ENCODE measurements around the gene ASGR2.
"Not testable (repeated sequence)": the region's sequence is repeated elsewhere in the genome, so short reads cannot be mapped to it uniquely, and the experiment has no call there.

Gene ASGR2, protein sequence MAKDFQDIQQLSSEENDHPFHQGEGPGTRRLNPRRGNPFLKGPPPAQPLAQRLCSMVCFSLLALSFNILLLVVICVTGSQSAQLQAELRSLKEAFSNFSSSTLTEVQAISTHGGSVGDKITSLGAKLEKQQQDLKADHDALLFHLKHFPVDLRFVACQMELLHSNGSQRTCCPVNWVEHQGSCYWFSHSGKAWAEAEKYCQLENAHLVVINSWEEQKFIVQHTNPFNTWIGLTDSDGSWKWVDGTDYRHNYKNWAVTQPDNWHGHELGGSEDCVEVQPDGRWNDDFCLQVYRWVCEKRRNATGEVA

DNA sequence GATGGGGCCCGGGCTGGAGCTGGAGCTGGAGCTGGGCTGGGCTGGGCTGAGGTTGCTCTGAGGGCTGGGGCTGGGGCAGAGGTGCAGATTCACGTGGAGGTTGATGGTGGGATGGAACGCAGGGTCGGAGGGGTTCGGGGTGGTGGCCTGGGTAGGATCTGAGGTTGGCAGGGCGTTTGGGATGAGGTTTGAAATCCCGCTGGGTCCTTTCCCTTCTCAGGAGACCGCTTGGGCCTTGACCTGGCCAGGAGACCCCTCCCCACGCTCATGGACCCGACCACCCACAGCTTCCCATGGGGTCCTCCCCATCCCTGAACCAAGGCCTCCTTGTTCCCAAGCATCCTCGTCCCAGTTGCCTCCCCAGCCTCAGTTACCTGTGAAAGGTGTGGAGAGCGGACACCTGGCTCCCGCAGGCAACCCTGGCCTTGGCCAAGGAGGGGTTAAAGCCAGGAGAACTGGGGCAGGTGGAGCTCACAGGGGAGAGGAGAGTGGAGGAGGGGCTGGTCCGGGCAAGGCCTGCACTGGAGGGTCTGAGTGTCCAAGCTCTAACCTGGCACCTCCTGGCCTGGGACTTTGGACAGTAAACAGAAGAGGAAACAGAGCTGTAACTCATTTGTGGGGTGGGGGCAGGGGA lies at the start of gene ASGR2:
Gene ASGR2 (minus strand): TSS at position 582 of the 634 bp plus-strand sequence. CDS start 582 bp downstream, outside the sequence.
- Mint-ChIP-seq H3K4me3 (no peak within 1 kb of the TSS), H3K27ac (no peak within 1 kb of the TSS), H3K36me3 (no peaks in the 10 kb centered on the region), H3K4me1 (peaks cover 9% of the 10 kb centered on the region), H3K9me3 (no peaks in the 10 kb centered on the region), H3K27me3 (peaks cover 17% of the 10 kb centered on the region)
- ATAC-seq (ENCODE audit: low read depth) (no peak), DNase-seq (ENCODE audit: low spot score in 2 of 2) (no peak)

DNA sequence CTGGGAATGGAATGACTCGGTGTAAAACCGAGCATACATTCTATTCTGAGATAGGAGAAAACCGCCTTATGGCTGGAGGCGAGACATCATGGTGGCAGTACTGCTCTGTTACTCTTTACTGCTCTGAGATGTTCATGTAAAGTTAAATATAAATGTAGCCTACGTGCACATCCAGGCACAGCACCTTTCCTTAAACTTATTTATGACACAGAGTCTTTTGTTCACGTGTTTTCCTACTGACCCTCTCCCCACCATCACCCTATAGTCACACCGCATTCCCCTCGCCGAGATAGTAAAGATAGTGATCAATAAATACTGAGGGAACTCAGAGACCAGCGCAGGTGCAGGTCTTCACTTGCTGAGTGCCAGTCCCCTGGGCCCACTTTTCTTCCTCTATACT lies 44.9 kb upstream of the ASGR2 start:
- H3K27me3 Mint-ChIP-seq: peaks cover 24% of the 10 kb centered on the region
- ATAC-seq (ENCODE audit: low read depth); H3K27ac Mint-ChIP-seq; DNase-seq (ENCODE audit: low spot score in 2 of 2); H3K4me1 Mint-ChIP-seq; H3K9me3 Mint-ChIP-seq; H3K36me3 Mint-ChIP-seq; H3K4me3 Mint-ChIP-seq: not testable (repeated sequence)

DNA sequence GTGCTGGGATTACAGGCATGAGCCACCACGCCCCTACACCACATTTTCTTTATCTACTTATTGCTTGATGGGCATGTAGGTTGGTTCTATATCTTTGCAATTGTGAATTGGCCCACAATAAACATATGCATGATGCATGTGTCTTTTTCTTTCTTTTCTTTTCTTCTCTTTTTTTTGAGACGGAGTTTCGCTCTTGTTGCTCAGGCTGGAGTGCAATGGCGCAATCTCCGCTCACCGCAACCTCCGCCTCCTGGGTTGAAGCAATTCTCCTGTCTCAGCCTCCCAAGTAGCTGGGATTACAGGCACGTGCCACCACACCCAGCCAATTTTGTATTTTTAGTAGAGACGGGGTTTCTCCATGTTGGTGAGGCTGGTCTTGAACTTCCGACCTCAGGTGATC lies 43.8 kb upstream of the ASGR2 start:
- not testable (repeated sequence) for ATAC-seq (ENCODE audit: low read depth); H3K4me1 Mint-ChIP-seq; H3K27ac Mint-ChIP-seq; DNase-seq (ENCODE audit: low spot score in 2 of 2); H3K9me3 Mint-ChIP-seq; H3K4me3 Mint-ChIP-seq; H3K36me3 Mint-ChIP-seq
- peaks cover 23% of the 10 kb centered on the region for H3K27me3 Mint-ChIP-seq

DNA sequence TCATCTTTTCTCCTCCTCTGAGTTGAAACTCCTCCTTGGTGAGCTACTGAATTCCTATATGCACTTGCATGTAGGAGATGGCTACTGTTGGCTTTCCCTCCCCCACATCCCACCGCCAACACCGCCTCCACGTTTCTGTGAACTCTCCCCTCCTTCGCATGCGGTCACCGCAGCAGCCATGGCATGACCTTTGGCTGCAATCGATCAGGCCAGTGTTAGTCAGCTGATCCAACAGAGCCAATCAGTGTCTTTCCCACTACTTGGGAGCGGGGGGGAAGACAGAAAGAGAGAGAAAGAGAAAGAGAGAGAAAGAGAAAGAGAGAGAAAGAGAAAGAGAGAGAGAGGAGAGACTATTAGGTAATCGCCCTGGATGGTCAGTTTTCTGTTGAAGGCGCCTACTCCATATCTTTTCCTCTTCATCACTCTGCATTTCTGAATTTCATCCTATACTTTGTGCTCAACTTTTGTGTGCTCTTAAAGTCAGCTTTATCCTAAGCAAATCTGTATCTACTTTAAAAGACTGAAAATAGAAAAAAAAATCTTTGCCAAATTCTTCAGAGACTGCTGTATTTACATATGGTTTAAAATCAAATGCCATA lies 41.8 kb upstream of the ASGR2 start:
- Mint-ChIP-seq H3K4me1 (no peaks in the 10 kb centered on the region), H3K4me3 (no peak overlapping the region), H3K27me3 (peaks cover 18% of the 10 kb centered on the region), H3K36me3 (no peaks in the 10 kb centered on the region), H3K27ac (no peak overlapping the region), H3K9me3 (no peaks in the 10 kb centered on the region)
- no peak for ATAC-seq (ENCODE audit: low read depth)
- DNase-seq (ENCODE audit: low spot score in 2 of 2): no peak

DNA sequence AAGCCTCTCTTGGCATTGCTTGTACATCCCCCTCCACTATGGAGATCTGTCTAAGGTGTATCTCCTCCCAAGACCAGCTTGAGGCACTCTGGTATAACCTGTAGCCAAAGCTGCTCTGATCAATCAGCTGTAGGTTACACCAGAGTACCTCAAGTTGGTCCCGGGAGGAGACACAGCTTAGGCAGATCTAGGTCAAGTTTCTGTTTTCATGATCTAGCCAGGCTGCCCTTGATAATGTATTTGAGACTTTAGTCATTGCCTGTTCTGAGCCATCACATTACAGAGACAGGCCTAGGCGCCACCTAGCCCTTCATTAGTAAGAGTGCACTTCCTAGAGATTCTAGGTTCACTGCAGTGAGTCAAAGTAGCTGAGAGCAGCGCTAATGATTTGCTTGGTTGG lies 33.1 kb upstream of the ASGR2 start:
- ATAC-seq (ENCODE audit: low read depth) (no peak), DNase-seq (ENCODE audit: low spot score in 2 of 2) (no peak)

DNA sequence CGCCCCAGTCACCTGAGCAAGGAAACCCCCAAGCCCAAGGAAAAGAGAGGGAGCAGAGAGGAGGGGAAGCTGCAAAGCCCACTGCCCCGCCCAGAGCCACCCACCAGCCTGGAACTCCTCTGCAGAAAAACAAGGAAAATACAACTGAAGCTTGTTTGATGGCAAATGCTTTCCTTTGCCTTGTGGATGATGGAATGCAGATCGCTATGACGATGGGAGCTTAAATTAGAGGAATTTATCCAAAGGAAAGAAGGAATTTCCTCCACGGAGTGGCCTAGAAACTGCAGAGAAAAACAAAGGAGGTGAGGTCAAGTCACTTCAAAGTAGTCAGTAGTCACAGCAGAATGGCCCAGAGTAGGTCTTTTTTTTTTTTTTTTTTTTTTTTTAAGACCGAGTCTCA lies 31.5 kb upstream of the ASGR2 start:
- H3K4me3 Mint-ChIP-seq: no peak overlapping the region
- ATAC-seq (ENCODE audit: low read depth): no peak
- no peaks in the 10 kb centered on the region for H3K36me3 Mint-ChIP-seq
- H3K27me3 Mint-ChIP-seq: peaks cover 9% of the 10 kb centered on the region
- no peaks in the 10 kb centered on the region for H3K9me3 Mint-ChIP-seq
- H3K4me1 Mint-ChIP-seq: no peaks in the 10 kb centered on the region
- no peak overlapping the region for H3K27ac Mint-ChIP-seq
- DNase-seq (ENCODE audit: low spot score in 2 of 2): no peak

More for the DNA sequence above, 33.1 kb upstream of the ASGR2 start:
- Mint-ChIP-seq H3K36me3 (no peaks in the 10 kb centered on the region), H3K9me3 (no peaks in the 10 kb centered on the region), H3K27me3 (peaks cover 3% of the 10 kb centered on the region), H3K27ac (no peak overlapping the region), H3K4me3 (no peak overlapping the region), H3K4me1 (no peaks in the 10 kb centered on the region)

DNA sequence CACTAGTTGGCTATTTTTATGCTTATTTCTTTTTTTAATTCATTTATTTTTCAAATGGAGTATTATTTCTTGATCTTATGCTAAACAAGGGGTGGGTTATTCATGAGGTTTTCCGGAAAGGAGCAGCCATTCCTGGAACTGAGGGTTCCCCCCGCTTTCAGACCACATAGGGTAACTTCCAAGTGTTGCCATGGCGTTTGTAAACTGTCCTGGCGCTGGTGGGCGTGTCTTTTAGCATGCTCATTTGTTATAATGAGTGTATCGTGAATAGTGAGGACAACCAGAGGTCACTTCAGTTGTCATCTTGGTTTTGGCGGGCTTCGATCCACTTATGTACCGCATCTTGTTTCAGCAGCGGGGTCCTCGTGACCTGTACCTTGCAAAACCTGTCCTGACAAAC lies 29.6 kb upstream of the ASGR2 start:
- H3K4me1 Mint-ChIP-seq: no peaks in the 10 kb centered on the region
- H3K27ac Mint-ChIP-seq: no peak overlapping the region
- H3K4me3 Mint-ChIP-seq: no peak overlapping the region
- H3K27me3 Mint-ChIP-seq: peaks cover 15% of the 10 kb centered on the region
- no peaks in the 10 kb centered on the region for H3K9me3 Mint-ChIP-seq
- DNase-seq (ENCODE audit: low spot score in 2 of 2): no peak
- no peak for ATAC-seq (ENCODE audit: low read depth)
- no peaks in the 10 kb centered on the region for H3K36me3 Mint-ChIP-seq

DNA sequence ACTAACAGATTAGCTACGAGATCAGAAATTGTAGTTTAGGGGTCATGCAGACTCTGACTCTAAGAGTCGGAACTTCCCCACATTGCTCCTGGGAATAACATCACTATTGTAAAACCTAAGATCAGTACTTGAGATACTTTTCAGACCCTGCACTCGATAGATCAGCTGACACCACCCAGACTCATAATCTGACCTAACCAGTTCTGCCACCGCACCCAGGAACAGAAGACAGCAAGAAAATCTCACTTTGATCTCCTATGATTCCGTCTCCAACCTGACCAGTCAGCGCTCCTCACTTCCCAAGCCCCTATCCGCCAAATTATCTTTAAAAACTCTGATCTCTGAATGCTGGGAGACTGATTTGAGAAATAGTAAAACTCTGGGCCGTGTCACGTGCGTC lies 27.2 kb upstream of the ASGR2 start:
- H3K36me3 Mint-ChIP-seq: no peaks in the 10 kb centered on the region
- no peak overlapping the region for H3K4me3 Mint-ChIP-seq
- H3K27me3 Mint-ChIP-seq: peaks cover 17% of the 10 kb centered on the region
- no peaks in the 10 kb centered on the region for H3K9me3 Mint-ChIP-seq
- no peak for DNase-seq (ENCODE audit: low spot score in 2 of 2)
- no peaks in the 10 kb centered on the region for H3K4me1 Mint-ChIP-seq
- no peak overlapping the region for H3K27ac Mint-ChIP-seq
- ATAC-seq (ENCODE audit: low read depth): no peak

DNA sequence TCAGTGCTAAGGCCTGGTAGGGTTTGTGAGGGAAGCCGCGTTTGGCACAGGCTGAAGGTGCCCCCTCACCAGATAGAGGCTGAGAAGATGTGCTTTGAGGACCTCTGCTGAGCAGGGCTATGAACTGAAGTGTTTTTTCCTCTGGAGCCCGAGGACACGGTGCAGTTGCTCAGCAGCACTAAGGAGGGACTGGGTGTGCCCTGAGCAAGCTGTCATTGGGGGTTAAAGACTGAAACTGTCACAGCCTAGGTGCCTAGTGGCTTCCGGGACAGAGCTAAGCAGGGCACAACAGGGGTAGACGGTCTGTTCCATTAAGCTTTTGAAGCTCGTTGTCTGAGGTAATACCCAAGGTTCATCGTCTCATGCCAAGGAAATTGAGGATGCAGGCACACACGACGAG lies 24.8 kb upstream of the ASGR2 start:
- Mint-ChIP-seq H3K27me3 (peaks cover 17% of the 10 kb centered on the region), H3K4me1 (peaks cover 2% of the 10 kb centered on the region), H3K27ac (no peak overlapping the region), H3K4me3 (no peak overlapping the region), H3K9me3 (no peaks in the 10 kb centered on the region), H3K36me3 (no peaks in the 10 kb centered on the region)
- ATAC-seq (ENCODE audit: low read depth) (no peak), DNase-seq (ENCODE audit: low spot score in 2 of 2) (no peak)

DNA sequence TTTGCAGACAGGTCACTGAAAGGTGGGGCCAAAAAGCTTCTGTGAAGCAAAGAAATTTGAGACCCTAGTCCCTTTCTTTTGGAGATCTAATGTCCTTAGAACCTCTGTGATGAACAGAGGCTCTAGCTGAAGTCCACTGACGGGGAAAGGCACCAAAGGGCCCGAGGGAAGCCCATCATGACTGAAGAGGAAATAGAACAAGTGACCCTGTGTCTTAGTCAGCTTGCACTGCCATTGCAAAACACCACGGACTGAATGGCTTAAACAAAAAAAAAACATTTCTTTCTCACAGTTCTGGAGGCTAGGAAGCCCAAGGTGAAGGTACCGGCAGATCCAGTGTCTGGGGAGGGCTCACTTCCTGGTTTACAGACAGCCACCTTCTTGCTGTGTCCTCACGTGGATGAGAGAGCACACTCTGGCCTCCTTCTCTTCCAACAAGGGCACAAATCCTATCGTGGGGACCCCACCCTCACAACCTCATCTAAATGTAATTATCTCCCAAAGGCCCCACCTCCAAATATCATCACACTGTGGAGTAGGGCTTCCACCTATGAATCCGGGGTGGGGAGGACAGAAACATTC lies 24.3 kb upstream of the ASGR2 start:
- Mint-ChIP-seq H3K9me3 (no peaks in the 10 kb centered on the region), H3K4me3 (no peak overlapping the region), H3K4me1 (peaks cover 2% of the 10 kb centered on the region), H3K27ac (no peak overlapping the region), H3K36me3 (no peaks in the 10 kb centered on the region), H3K27me3 (peaks cover 17% of the 10 kb centered on the region)
- ATAC-seq (ENCODE audit: low read depth) (no peak), DNase-seq (ENCODE audit: low spot score in 2 of 2) (no peak)

DNA sequence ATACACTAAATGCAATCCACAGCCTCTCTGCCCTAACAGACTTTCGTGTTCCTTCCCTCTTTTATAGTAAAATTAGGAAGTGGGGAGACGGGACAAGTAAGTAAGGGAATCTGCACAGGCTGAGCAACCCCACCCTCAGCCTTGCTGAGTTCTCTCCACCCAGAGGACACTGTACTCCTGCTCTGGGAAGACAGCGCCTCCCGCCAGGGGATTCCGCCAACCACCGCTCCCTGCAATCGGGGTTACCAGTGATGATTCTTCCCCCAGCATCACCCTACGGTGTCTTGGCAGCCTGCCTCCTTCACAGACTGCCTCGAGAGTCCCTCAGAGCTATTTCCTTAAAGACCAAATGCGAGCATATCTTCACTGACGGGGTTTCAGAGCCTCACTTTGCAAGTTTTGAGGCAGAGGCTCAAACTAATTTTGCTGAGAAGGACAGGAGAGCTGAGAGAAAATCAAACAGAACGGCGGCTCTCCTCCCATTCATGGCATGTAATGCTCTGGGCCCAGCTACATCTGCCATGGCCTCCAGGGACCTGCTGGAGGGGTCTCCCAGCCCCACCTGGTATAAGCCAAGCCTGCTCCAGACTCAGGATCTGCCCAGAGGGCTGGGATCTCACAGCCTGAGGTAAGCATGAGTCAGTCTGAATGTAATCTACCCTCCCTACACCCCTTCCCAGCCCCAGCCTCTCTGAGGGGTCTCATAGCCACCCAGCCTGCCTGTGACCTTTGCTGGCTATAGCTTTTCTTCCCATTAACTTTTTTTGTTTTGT lies 22.7 kb upstream of the ASGR2 start:
- no peaks in the 10 kb centered on the region for H3K36me3 Mint-ChIP-seq
- no peak overlapping the region for H3K4me3 Mint-ChIP-seq
- peaks cover 10% of the 10 kb centered on the region for H3K4me1 Mint-ChIP-seq
- no peaks in the 10 kb centered on the region for H3K9me3 Mint-ChIP-seq
- ATAC-seq (ENCODE audit: low read depth) (no peak), DNase-seq (ENCODE audit: low spot score in 2 of 2) (no peak)
- H3K27me3 Mint-ChIP-seq: peaks cover 23% of the 10 kb centered on the region
- H3K27ac Mint-ChIP-seq: no peak overlapping the region

DNA sequence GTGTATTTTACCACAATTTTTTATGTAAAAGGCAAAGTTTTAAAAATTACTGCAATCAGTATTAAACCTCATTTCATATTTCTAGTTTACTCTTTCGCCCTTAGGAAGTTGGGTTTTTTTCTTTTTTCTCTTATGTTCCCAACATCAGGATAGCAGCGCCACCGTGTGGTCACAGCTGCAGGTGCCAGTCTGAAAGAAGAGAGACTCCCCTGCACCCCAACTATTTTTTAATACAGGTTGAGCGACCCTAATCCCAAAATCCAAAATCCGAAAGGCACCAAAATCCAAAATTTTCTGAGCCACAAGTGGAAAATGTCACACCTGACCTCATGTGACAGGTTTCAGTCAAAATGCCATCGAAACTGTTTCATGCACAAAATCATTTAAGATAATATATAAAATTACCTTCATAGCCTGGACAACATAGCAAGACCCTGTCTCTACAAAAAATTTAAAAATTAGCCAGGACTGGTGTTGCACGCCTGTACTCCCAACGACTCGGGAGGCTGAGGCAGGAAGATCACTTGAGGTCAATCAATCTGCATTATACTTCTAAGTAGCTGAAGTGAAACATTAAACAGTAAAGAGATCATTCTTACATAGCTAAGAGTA lies 21.8 kb upstream of the ASGR2 start:
- Mint-ChIP-seq H3K36me3 (no peaks in the 10 kb centered on the region), H3K27ac (no peak overlapping the region), H3K9me3 (no peaks in the 10 kb centered on the region), H3K4me3 (no peak overlapping the region), H3K4me1 (peaks cover 15% of the 10 kb centered on the region), H3K27me3 (peaks cover 16% of the 10 kb centered on the region)
- no peak for ATAC-seq (ENCODE audit: low read depth)
- DNase-seq (ENCODE audit: low spot score in 2 of 2): peak; percentile 66 to 72

DNA sequence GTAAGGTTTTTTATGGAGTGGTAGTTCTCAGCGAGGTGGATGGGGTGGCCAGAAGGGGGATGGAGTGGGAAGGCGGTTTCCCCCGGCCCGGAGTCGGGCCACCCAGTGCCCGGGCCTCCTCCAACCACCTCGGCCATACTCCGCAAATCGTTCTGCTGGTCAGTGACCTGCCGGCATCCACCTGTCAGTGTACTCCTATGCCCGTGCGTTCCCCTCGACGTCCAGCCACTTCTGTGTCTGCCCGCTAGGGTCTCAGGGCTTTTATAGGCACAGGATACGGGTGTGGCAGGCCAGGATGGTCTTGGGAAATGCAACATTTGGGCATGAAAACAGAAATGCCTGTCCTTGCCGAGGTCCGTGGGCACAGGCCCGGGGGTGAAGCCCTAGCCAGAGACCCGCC lies 19.3 kb upstream of the ASGR2 start:
- DNase-seq (ENCODE audit: low spot score in 2 of 2) (no peak), ATAC-seq (ENCODE audit: low read depth) (no peak)
- Mint-ChIP-seq H3K27me3 (peaks cover 10% of the 10 kb centered on the region), H3K9me3 (no peaks in the 10 kb centered on the region), H3K27ac (peak overlapping the region; percentile 98), H3K4me1 (peaks cover 22% of the 10 kb centered on the region), H3K4me3 (no peak overlapping the region), H3K36me3 (no peaks in the 10 kb centered on the region)
